HepG2 (cell line): ENCODE results near the gene DAB1. TPM values are rescaled to one million over a fixed set of nuclear protein-coding genes. Genes with fewer than 3 reads are reported as not detected.

Experiments
- ATAC-seq: fragments of 200-7000 bp; cut with Tn5 transposase; 3 replicates; pipeline ENCODE4 v1.9.1; 2020; ENCODE audit warnings: mild to moderate bottlenecking, moderate library complexity
- BruUV-seq: library from RNA; stranded (reverse); fragments of 400-500 nt; replicated peaks from 2 replicates; lab custom pipeline; 2021; lab: Mats Ljungman, UMichigan
- CTCF ChIA-PET: fragments of 300-600 bp; formaldehyde crosslinking; extraction: SDS; loops from one replicate; lab custom pipeline; 2021; ENCODE audit warnings: low total read pairs, inconsistent platforms, low intra/inter-chr PET ratio; lab: Yijun Ruan, JAX
- POLR2A ChIA-PET: fragments of 350-600 bp; sonication (Branson Sonifier 250); formaldehyde crosslinking; loops from one replicate; lab custom pipeline; 2020; ENCODE audit warnings: antibody characterized with exemption, inconsistent platforms; lab: Yijun Ruan, JAX
- DNase-seq: peaks from one replicate; pipeline ENCODE4 v3.0.0-alpha.2; 2015; ENCODE audit warnings: low spot score
- FAIRE-seq: peaks from 3 replicates; lab custom pipeline; 2011; peaks lifted over from hg19 to GRCh38; lab: Jason Lieb, UNC
- H2AFZ ChIP-seq: one replicate; pipeline ENCODE4 v1.6.1; 2011; ENCODE audit warnings: low read length, inconsistent platforms
- H3K27ac ChIP-seq: fragments of 300-600 bp; 3 replicates; pipeline ENCODE4 v1.8.0; 2011; ENCODE audit warnings: mixed run types, mild to moderate bottlenecking, mixed read lengths, low read length, inconsistent platforms; ENCODE audit not compliant: insufficient read depth; ENCODE audit errors: extremely low read length
- H3K27me3 ChIP-seq, 2 experiments: fragments of 200-600 bp in 1 of 2; 2 replicates in 1 of 2; 3 replicates in 1 of 2; pipeline versions ENCODE4 v1.6.0 to v1.8.0; 2011; ENCODE audit warnings: low read length in 2 of 2, mild to moderate bottlenecking in 2 of 2, moderate library complexity in 2 of 2, inconsistent platforms in 1 of 2; ENCODE audit not compliant: insufficient read depth in 2 of 2, control insufficient read depth in 1 of 2
- H3K36me3 ChIP-seq, 2 experiments: fragments of 200-600 bp in 1 of 2; replicated peaks in 1 of 2; 2 replicates in 1 of 2; 3 replicates in 1 of 2; pipeline versions ENCODE4 v1.5.1 to v1.8.0; 2011; ENCODE audit warnings: low read length in 2 of 2, inconsistent platforms in 1 of 2; ENCODE audit not compliant: insufficient read depth in 2 of 2, control insufficient read depth in 1 of 2
- H3K4me1 ChIP-seq: 2 replicates; pipeline ENCODE4 v1.5.1; 2012; ENCODE audit warnings: low read length, inconsistent platforms; ENCODE audit not compliant: insufficient read depth
- H3K4me2 ChIP-seq: 2 replicates; pipeline ENCODE4 v1.6.0; 2011; ENCODE audit warnings: low read depth, low read length, inconsistent platforms
- H3K4me3 ChIP-seq, 3 experiments: fragments of 200-600 bp in 1 of 3; sonication (generic), shearing (Covaris generic) in 1 of 3; replicated peaks in 1 of 3; 2 replicates each; pipeline ENCODE4 v1.5.1; 2011 to 2016; ENCODE audit warnings: low read length in 3 of 3, inconsistent platforms in 2 of 3, low read depth in 2 of 3, mild to moderate bottlenecking in 2 of 3, control low read depth in 1 of 3, mixed read lengths in 1 of 3; ENCODE audit not compliant: insufficient read depth in 1 of 3
- H3K79me2 ChIP-seq: one replicate; pipeline ENCODE4 v1.6.1; 2011; ENCODE audit warnings: low read length, inconsistent platforms; ENCODE audit not compliant: insufficient read depth
- H3K9ac ChIP-seq: 2 replicates; pipeline ENCODE4 v1.6.0; 2011; ENCODE audit warnings: mild to moderate bottlenecking, low read depth, low read length, inconsistent platforms; ENCODE audit not compliant: insufficient read depth
- H3K9me3 ChIP-seq: 2 replicates; pipeline ENCODE4 v1.5.1; 2012; ENCODE audit warnings: mild to moderate bottlenecking, low read length
- H4K20me1 ChIP-seq: 2 replicates; pipeline ENCODE4 v1.6.0; 2011; ENCODE audit warnings: inconsistent platforms, mild to moderate bottlenecking, low read length, moderate library complexity; ENCODE audit not compliant: insufficient read depth
- CREB1 ChIP-seq, 2 experiments: fragments of 450-650 bp in 1 of 2; IDR thresholded peaks; 2 replicates each; pipeline ENCODE4 v1.6.1; 2016 to 2017; ENCODE audit warnings: control low read depth in 1 of 2, mild to moderate bottlenecking in 1 of 2, missing compliant biosample characterization in 1 of 2, missing genetic modification characterization in 1 of 2
- HCFC1 ChIP-seq: fragments of 150-350 bp; IDR thresholded peaks from 2 replicates; pipeline ENCODE4 v1.6.1; 2014; ENCODE audit warnings: low read depth, low read length
- HNF4A ChIP-seq: sonication (generic); formaldehyde crosslinking; IDR thresholded peaks from 2 replicates; pipeline ENCODE4 v1.4.0; 2020; ENCODE audit warnings: missing genetic modification reagents
- NFIB ChIP-seq: sonication (generic); formaldehyde crosslinking; IDR thresholded peaks from 2 replicates; pipeline ENCODE4 v1.9.0; 2021; ENCODE audit warnings: missing genetic modification reagents, mild to moderate bottlenecking, borderline replicate concordance
- NONO ChIP-seq, 2 experiments: fragments of 450-650 bp in 1 of 2; sonication (generic) in 1 of 2; formaldehyde crosslinking in 1 of 2; IDR thresholded peaks in 1 of 2; conservative IDR thresholded peaks in 1 of 2; 2 replicates each; pipeline versions ENCODE4 v1.6.1 to v1.8.0; 2017 to 2022; ENCODE audit warnings: mild to moderate bottlenecking in 1 of 2, missing genetic modification reagents in 1 of 2, moderate library complexity in 1 of 2
- NR2F2 ChIP-seq: IDR thresholded peaks from 2 replicates; pipeline ENCODE4 v1.6.1; 2012; ENCODE audit warnings: low read depth, inconsistent platforms, borderline replicate concordance
- SOX13 ChIP-seq, 3 experiments: fragments of 450-650 bp in 1 of 3; sonication (generic) in 1 of 3; formaldehyde crosslinking in 1 of 3; IDR thresholded peaks in 2 of 3; conservative IDR thresholded peaks in 1 of 3; 2 replicates each; pipeline versions ENCODE4 v1.5.0 to v1.6.1; 2016 to 2020; ENCODE audit warnings: antibody characterized with exemption in 1 of 3, mild to moderate bottlenecking in 1 of 3, missing compliant biosample characterization in 1 of 3, missing genetic modification reagents in 1 of 3, moderate library complexity in 1 of 3
- ZNF382 ChIP-seq: sonication (generic); formaldehyde crosslinking; IDR thresholded peaks from 2 replicates; pipeline ENCODE4 v1.5.0; 2020; ENCODE audit warnings: missing genetic modification reagents, mild to moderate bottlenecking, borderline replicate concordance
- WGBS: methylation state at CpG from one replicate; pipeline ENCODE4 v1.1.6; 2017; ENCODE audit warnings: low lambda C conversion rate; 5-methylcytosine and 5-hydroxymethylcytosine counted together
- in situ Hi-C: cut with HindIII; loops from 2 replicates; pipeline ENCODE4 v1.10.0; 2017; ENCODE audit warnings: low pct_unique_long_range_greater_than_20kb; ENCODE audit not compliant: extremely low pct_ligation_motif_present
- intact Hi-C: fragments of 100-400 bp; cut with micrococcal nuclease; formaldehyde crosslinking; loops from one replicate; pipeline ENCODE4 v1.10.0; 2022; ENCODE audit not compliant: unreplicated experiment
- polyA plus RNA-seq, 8 experiments: library from polyadenylated mRNA; depleted of rRNA in 3 of 8; stranded (reverse) in 7 of 8; unstranded in 1 of 8; fragments of >200 nt; fragmentation: Illumina TruSeq in 4 of 8; extraction: Trizol in 4 of 8; gene quantifications; 2 replicates each; pipeline versions ENCODE4 v1.2.1 to v1.2.3, GENCODE V29; 2011 to 2016; ENCODE audit warnings: low read depth in 4 of 8, missing spikeins in 1 of 8, mixed read lengths in 1 of 8; ENCODE audit not compliant: insufficient read depth in 1 of 8
- total RNA-seq, 5 experiments: library from RNA; depleted of rRNA; stranded (reverse); fragments of >200 nt; fragmentation: Illumina TruSeq; extraction: Trizol; gene quantifications; 2 replicates each; pipeline ENCODE4 v1.2.3, GENCODE V29; 2016; ENCODE audit warnings: low read depth in 1 of 5
- TF ChIP-seq, protein P1 (sequence below): sonication (generic); formaldehyde crosslinking; IDR thresholded peaks from 2 replicates; pipeline ENCODE4 v1.9.0; 2021; ENCODE audit warnings: missing genetic modification reagents, borderline replicate concordance
- TF ChIP-seq, protein P2 (sequence below): sonication (generic); formaldehyde crosslinking; IDR thresholded peaks from 2 replicates; pipeline ENCODE4 v1.4.0; 2020; ENCODE audit warnings: mild to moderate bottlenecking, missing genetic modification reagents
- TF ChIP-seq, protein P3 (sequence below): sonication (generic); formaldehyde crosslinking; IDR thresholded peaks from 2 replicates; pipeline ENCODE4 v1.8.1; 2023; ENCODE audit warnings: mild to moderate bottlenecking, missing genetic modification reagents, borderline replicate concordance
- TF ChIP-seq, protein P4 (sequence below): sonication (generic); formaldehyde crosslinking; IDR thresholded peaks from 2 replicates; pipeline ENCODE4 v1.4.0; 2020; ENCODE audit warnings: missing genetic modification reagents
- TF ChIP-seq, protein P5 (sequence below): IDR thresholded peaks from 2 replicates; pipeline ENCODE4 v1.6.1; 2012; ENCODE audit warnings: inconsistent platforms

The DAB1 gene
- total and polyA plus RNA-seq, 2 of the 13 experiments (the other 11 are each of a cell fraction or from before 2014, with no cell fraction given): 0.04 to 0.13 TPM

DNA sequence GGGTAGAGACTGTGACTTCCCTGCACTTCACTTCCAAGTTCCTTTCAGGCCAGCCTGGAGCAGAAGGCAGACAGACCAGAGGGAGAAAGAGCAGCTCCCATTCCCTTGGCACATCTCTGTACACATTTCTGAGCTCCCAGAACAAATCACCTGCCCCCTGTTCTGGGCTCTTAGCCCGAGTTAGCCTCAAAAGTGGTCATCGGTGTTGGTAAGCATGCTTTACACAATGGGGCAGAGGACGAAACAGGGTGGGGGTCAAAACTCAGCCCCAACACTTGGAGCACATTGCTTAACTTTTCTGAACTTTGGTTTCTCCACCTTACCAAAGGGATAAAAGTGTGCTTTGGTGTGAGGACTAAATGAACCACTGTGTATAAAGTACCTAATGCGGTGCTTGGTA lies 98.7 kb downstream of the DAB1 start:
- in situ Hi-C loops (no loop called here), intact Hi-C loops (no loop called here)
- peaks cover 19% of the 10 kb centered on the region for H3K4me1 ChIP-seq
- POLR2A ChIA-PET: no interaction called here
- CTCF ChIA-PET: no interaction called here
- no TSS peak for BruUV-seq
- no peaks in the 10 kb centered on the region for H3K36me3 ChIP-seq
- H3K79me2 ChIP-seq: no peaks in the 10 kb centered on the region
- ATAC-seq: peak; percentile 54
- no peak overlapping the region for H3K27ac ChIP-seq
- H3K9ac ChIP-seq: no peak overlapping the region
- 0% methylated on average over 4 of the region's 4 CpGs for WGBS
- H3K4me2 ChIP-seq: peak overlapping the region; percentile 35; the same call in 1 of the 2 replicates
- no peak overlapping the region for H3K4me3 ChIP-seq
- no peaks in the 10 kb centered on the region for H3K27me3 ChIP-seq
- no peaks in the 10 kb centered on the region for H3K9me3 ChIP-seq
- no peak overlapping the region for H2AFZ ChIP-seq
- no peaks in the 10 kb centered on the region for H4K20me1 ChIP-seq
- peak; percentile 7 for DNase-seq
- FAIRE-seq: no peak
- TF ChIP-seq NFIB (CRISPR knock-in tag): no peak
- TF ChIP-seq, protein P1, sequence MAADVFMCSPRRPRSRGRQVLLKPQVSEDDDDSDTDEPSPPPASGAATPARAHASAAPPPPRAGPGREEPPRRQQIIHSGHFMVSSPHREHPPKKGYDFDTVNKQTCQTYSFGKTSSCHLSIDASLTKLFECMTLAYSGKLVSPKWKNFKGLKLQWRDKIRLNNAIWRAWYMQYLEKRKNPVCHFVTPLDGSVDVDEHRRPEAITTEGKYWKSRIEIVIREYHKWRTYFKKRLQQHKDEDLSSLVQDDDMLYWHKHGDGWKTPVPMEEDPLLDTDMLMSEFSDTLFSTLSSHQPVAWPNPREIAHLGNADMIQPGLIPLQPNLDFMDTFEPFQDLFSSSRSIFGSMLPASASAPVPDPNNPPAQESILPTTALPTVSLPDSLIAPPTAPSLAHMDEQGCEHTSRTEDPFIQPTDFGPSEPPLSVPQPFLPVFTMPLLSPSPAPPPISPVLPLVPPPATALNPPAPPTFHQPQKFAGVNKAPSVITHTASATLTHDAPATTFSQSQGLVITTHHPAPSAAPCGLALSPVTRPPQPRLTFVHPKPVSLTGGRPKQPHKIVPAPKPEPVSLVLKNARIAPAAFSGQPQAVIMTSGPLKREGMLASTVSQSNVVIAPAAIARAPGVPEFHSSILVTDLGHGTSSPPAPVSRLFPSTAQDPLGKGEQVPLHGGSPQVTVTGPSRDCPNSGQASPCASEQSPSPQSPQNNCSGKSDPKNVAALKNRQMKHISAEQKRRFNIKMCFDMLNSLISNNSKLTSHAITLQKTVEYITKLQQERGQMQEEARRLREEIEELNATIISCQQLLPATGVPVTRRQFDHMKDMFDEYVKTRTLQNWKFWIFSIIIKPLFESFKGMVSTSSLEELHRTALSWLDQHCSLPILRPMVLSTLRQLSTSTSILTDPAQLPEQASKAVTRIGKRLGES (CRISPR knock-in tag): no peak
- TF ChIP-seq, protein P2, sequence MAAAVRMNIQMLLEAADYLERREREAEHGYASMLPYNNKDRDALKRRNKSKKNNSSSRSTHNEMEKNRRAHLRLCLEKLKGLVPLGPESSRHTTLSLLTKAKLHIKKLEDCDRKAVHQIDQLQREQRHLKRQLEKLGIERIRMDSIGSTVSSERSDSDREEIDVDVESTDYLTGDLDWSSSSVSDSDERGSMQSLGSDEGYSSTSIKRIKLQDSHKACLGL (CRISPR knock-in tag): no peak
- TF ChIP-seq, protein P3, sequence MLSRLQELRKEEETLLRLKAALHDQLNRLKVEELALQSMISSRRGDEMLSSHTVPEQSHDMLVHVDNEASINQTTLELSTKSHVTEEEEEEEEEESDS (CRISPR knock-in tag): no peak
- no peak for TF ChIP-seq NONO (IDR thresholded peaks at IDR 0.05)
- TF ChIP-seq NONO (CRISPR knock-in tag; conservative IDR thresholded peaks at IDR 0.05): 0 out of 2 replicates have a peak, but pooled peaks have one; percentile 24
- no peak for TF ChIP-seq HCFC1
- TF ChIP-seq, protein P4, sequence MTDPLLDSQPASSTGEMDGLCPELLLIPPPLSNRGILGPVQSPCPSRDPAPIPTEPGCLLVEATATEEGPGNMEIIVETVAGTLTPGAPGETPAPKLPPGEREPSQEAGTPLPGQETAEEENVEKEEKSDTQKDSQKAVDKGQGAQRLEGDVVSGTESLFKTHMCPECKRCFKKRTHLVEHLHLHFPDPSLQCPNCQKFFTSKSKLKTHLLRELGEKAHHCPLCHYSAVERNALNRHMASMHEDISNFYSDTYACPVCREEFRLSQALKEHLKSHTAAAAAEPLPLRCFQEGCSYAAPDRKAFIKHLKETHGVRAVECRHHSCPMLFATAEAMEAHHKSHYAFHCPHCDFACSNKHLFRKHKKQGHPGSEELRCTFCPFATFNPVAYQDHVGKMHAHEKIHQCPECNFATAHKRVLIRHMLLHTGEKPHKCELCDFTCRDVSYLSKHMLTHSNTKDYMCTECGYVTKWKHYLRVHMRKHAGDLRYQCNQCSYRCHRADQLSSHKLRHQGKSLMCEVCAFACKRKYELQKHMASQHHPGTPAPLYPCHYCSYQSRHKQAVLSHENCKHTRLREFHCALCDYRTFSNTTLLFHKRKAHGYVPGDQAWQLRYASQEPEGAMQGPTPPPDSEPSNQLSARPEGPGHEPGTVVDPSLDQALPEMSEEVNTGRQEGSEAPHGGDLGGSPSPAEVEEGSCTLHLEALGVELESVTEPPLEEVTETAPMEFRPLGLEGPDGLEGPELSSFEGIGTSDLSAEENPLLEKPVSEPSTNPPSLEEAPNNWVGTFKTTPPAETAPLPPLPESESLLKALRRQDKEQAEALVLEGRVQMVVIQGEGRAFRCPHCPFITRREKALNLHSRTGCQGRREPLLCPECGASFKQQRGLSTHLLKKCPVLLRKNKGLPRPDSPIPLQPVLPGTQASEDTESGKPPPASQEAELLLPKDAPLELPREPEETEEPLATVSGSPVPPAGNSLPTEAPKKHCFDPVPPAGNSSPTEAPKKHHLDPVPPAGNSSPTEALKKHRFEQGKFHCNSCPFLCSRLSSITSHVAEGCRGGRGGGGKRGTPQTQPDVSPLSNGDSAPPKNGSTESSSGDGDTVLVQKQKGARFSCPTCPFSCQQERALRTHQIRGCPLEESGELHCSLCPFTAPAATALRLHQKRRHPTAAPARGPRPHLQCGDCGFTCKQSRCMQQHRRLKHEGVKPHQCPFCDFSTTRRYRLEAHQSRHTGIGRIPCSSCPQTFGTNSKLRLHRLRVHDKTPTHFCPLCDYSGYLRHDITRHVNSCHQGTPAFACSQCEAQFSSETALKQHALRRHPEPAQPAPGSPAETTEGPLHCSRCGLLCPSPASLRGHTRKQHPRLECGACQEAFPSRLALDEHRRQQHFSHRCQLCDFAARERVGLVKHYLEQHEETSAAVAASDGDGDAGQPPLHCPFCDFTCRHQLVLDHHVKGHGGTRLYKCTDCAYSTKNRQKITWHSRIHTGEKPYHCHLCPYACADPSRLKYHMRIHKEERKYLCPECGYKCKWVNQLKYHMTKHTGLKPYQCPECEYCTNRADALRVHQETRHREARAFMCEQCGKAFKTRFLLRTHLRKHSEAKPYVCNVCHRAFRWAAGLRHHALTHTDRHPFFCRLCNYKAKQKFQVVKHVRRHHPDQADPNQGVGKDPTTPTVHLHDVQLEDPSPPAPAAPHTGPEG (CRISPR knock-in tag): no peak
- no peak for TF ChIP-seq SOX13 (IDR thresholded peaks at IDR 0.05)
- 0 out of 4 replicates have a peak, but pooled peaks of 1 of the 2 experiments have one; percentile 19 for TF ChIP-seq SOX13 (CRISPR knock-in tag; conservative IDR thresholded peaks at IDR 0.05 in 1 of 2, IDR thresholded peaks at IDR 0.05 in 1 of 2)
- TF ChIP-seq HNF4A (CRISPR knock-in tag): peak; percentile 45
- no peak for TF ChIP-seq ZNF382 (CRISPR knock-in tag)
- TF ChIP-seq NR2F2: no peak
- no peak for TF ChIP-seq CREB1 (IDR thresholded peaks at IDR 0.05)
- TF ChIP-seq CREB1 (CRISPR knock-in tag; IDR thresholded peaks at IDR 0.05): peak; percentile 53; the same call in 1 of the 2 replicates
- TF ChIP-seq, protein P5, sequence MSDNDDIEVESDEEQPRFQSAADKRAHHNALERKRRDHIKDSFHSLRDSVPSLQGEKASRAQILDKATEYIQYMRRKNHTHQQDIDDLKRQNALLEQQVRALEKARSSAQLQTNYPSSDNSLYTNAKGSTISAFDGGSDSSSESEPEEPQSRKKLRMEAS: peak; percentile 35; the same call in 1 of the 2 replicates
